ENCODE results near the gene CALML3. TPM values are rescaled to one million over a fixed set of nuclear protein-coding genes. Genes with fewer than 3 reads are reported as not detected.

The CALML3 gene
- total and polyA plus RNA-seq, 7 donors, result 0.03 TPM; not detected in 6

GRCh38 chr10:5537684-5538083, 12.9 kb downstream of the CALML3 start:
- intact Hi-C loops (cut with DNase I), result no loop called here
- ATAC-seq, result no peak
- Histone ChIP-seq H3K4me1 (no peaks in the 10 kb centered on the region), H3K9me3 (no peaks in the 10 kb centered on the region), H3K4me3 (no peak overlapping the region), H3K36me3 (ENCODE audit: insufficient read depth in 1 of 2, low read depth in 1 of 2) (no peaks in the 10 kb centered on the region), H3K27ac (no peak overlapping the region), H3K27me3 (ENCODE audit: insufficient read depth in 3 of 3, low read length in 2 of 3) (no peaks in the 10 kb centered on the region)
- TF ChIP-seq, protein P1, sequence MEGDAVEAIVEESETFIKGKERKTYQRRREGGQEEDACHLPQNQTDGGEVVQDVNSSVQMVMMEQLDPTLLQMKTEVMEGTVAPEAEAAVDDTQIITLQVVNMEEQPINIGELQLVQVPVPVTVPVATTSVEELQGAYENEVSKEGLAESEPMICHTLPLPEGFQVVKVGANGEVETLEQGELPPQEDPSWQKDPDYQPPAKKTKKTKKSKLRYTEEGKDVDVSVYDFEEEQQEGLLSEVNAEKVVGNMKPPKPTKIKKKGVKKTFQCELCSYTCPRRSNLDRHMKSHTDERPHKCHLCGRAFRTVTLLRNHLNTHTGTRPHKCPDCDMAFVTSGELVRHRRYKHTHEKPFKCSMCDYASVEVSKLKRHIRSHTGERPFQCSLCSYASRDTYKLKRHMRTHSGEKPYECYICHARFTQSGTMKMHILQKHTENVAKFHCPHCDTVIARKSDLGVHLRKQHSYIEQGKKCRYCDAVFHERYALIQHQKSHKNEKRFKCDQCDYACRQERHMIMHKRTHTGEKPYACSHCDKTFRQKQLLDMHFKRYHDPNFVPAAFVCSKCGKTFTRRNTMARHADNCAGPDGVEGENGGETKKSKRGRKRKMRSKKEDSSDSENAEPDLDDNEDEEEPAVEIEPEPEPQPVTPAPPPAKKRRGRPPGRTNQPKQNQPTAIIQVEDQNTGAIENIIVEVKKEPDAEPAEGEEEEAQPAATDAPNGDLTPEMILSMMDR (IDR thresholded peaks at IDR 0.05), result no peak
- DNase-seq, result no peak
- 78 to 90% (median 90%) methylated on average over 6 of the region's 6 CpGs for WGBS, 3 donors

DNA sequence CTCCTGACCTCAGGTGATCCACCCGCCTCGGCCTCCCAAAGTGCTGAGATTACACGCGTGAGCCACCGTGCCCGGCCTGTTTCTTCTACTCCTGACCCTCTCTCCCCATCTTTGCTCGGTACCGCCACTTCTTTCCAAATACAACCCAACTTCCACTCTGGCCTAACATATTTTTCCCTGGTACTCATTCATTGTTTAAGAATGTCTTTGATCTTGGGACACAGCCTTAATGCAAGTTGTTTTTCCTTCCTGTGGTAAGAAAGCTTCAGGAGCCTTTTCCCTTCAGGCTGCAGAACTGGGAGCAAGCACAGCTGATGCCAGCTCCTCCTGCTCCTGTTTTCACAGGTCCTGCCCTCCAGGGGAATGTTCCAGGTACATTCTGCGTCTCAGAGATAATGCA, 13.7 kb downstream of the CALML3 start:
- Histone ChIP-seq H3K27me3 (ENCODE audit: insufficient read depth in 3 of 3, low read length in 2 of 3) (no peaks in the 10 kb centered on the region), H3K36me3 (ENCODE audit: insufficient read depth in 1 of 2, low read depth in 1 of 2) (no peaks in the 10 kb centered on the region), H3K4me3 (no peak overlapping the region), H3K4me1 (no peaks in the 10 kb centered on the region), H3K9me3 (peaks cover 3% of the 10 kb centered on the region), H3K27ac (no peak overlapping the region)
- 88 to 96% (median 91%) methylated on average over 9 of the region's 9 CpGs for WGBS, 3 donors
- intact Hi-C loops (cut with DNase I), result no loop called here
- DNase-seq, result no peak
- ATAC-seq, result no peak
- TF ChIP-seq, protein P1 (IDR thresholded peaks at IDR 0.05), result no peak

GRCh38 chr10:5538892-5539651, 14.3 kb downstream of the CALML3 start:
- WGBS, 3 donors, result 88 to 90% (median 89%) methylated on average over 19 of the region's 19 CpGs

GRCh38 chr10:5540080-5540479, 15.3 kb downstream of the CALML3 start:
- Histone ChIP-seq H3K27me3 (ENCODE audit: insufficient read depth in 3 of 3, low read length in 2 of 3) (no peaks in the 10 kb centered on the region), H3K9me3 (peaks cover 11% of the 10 kb centered on the region), H3K27ac (no peak overlapping the region), H3K4me3 (no peak overlapping the region), H3K4me1 (no peaks in the 10 kb centered on the region), H3K36me3 (ENCODE audit: insufficient read depth in 1 of 2, low read depth in 1 of 2) (no peaks in the 10 kb centered on the region)
- no peak for ATAC-seq
- intact Hi-C loops (cut with DNase I), result no loop called here
- 97 to 98% (median 97%) methylated on average over 9 of the region's 9 CpGs for WGBS, 3 donors
- TF ChIP-seq, protein P1 (IDR thresholded peaks at IDR 0.05), result no peak
- DNase-seq, result no peak

More at GRCh38 chr10:5538892-5539651, 14.3 kb downstream of the CALML3 start:
- DNase-seq (no peak), ATAC-seq (no peak)
- H3K4me3 ChIP-seq, result no peak overlapping the region
- intact Hi-C loops (cut with DNase I), result no loop called here
- TF ChIP-seq, protein P1 (IDR thresholded peaks at IDR 0.05), result no peak
- no peaks in the 10 kb centered on the region for H3K36me3 ChIP-seq (ENCODE audit: insufficient read depth in 1 of 2, low read depth in 1 of 2)
- H3K27me3 ChIP-seq (ENCODE audit: insufficient read depth in 3 of 3, low read length in 2 of 3), result no peaks in the 10 kb centered on the region
- no peak overlapping the region for H3K27ac ChIP-seq
- peaks cover 9% of the 10 kb centered on the region for H3K9me3 ChIP-seq
- no peaks in the 10 kb centered on the region for H3K4me1 ChIP-seq

- H3K4me1 ChIP-seq, result no peaks in the 10 kb centered on the region
- no peak overlapping the region for H3K27ac ChIP-seq
- TF ChIP-seq, protein P1 (IDR thresholded peaks at IDR 0.05), result no peak
- no peaks in the 10 kb centered on the region for H3K36me3 ChIP-seq (ENCODE audit: insufficient read depth in 1 of 2, low read depth in 1 of 2)
- no peak overlapping the region for H3K4me3 ChIP-seq
- H3K9me3 ChIP-seq, result peaks cover 11% of the 10 kb centered on the region
- ATAC-seq (no peak), DNase-seq (no peak)
- no peaks in the 10 kb centered on the region for H3K27me3 ChIP-seq (ENCODE audit: insufficient read depth in 3 of 3, low read length in 2 of 3)
- intact Hi-C loops (cut with DNase I), result no loop called here
- WGBS, 3 donors, result 94 to 98% (median 96%) methylated on average over 3 of the region's 3 CpGs
Measured at GRCh38 chr10:5540891-5541290, 16.1 kb downstream of the CALML3 start.
